Gastroesophageal sphincter (tissue), 4 donors: ENCODE data around the gene CUBN. TPM values are rescaled to one million over a fixed set of nuclear protein-coding genes. Genes with fewer than 3 reads are reported as not detected.
"Not testable (repeated sequence)": the region's sequence is repeated elsewhere in the genome, so short reads cannot be mapped to it uniquely, and the experiment has no call there.

ENCODE experiments used
- ATAC-seq: fragments of 150-250 bp; one replicate; pipeline ENCODE4 v1.9.1; 2016; ENCODE audit warnings: mild to moderate bottlenecking, moderate library complexity
- H3K27ac ChIP-seq, 4 donors: fragments of 200-600 bp; sonication (generic) in 3 of 4; 1 replicate in 3 of 4; 2 replicates in 1 of 4; pipeline ENCODE4 v1.5.1; 2016 to 2019
- H3K27me3 ChIP-seq: fragments of 200-600 bp; sonication (generic); one replicate; pipeline ENCODE4 v1.5.1; 2019
- H3K36me3 ChIP-seq, 2 donors: fragments of 200-600 bp; sonication (generic); one replicate each; pipeline ENCODE4 v1.5.1; 2019; ENCODE audit warnings: control low read depth in 1 of 2
- H3K4me1 ChIP-seq, 3 donors: fragments of 200-600 bp; sonication (generic); 1 replicate in 2 of 3; 2 replicates in 1 of 3; pipeline ENCODE4 v1.5.1; 2016 to 2019; ENCODE audit warnings: control low read depth in 2 of 3
- H3K4me3 ChIP-seq, 2 donors: fragments of 200-600 bp; sonication (generic); one replicate each; pipeline ENCODE4 v1.5.1; 2019; ENCODE audit warnings: mild to moderate bottlenecking in 1 of 2, moderate library complexity in 1 of 2
- H3K9me3 ChIP-seq, 3 donors: fragments of 200-600 bp; sonication (generic); one replicate each; pipeline ENCODE4 v1.5.1; 2017 to 2019; ENCODE audit warnings: control low read depth in 2 of 3
- EP300 ChIP-seq: sonication (generic); formaldehyde crosslinking; IDR thresholded peaks from one replicate; pipeline ENCODE4 v1.6.1; 2017; ENCODE audit warnings: antibody characterized with exemption, mild to moderate bottlenecking
- POLR2A ChIP-seq, 2 donors: fragments of 450-650 bp; IDR thresholded peaks; one replicate each; pipeline ENCODE4 v1.6.1; 2017; ENCODE audit warnings: antibody characterized with exemption in 2 of 2, mild to moderate bottlenecking in 2 of 2, moderate library complexity in 1 of 2
- POLR2AphosphoS5 ChIP-seq: sonication (generic); formaldehyde crosslinking; IDR thresholded peaks from one replicate; pipeline ENCODE4 v1.6.1; 2017; ENCODE audit warnings: antibody characterized with exemption
- WGBS, 2 donors: methylation state at CpG; one replicate each; pipeline ENCODE4 v1.1.5; 2018; ENCODE audit warnings: low coverage in 1 of 2; 5-methylcytosine and 5-hydroxymethylcytosine counted together
- total RNA-seq, 4 donors: library from RNA; depleted of rRNA; stranded (reverse); fragments of >200 nt; gene quantifications; one replicate each; pipeline ENCODE4 v1.1.0, GENCODE V29; 2016
- TF ChIP-seq, protein P1 (sequence below), 4 experiments: fragments of 200-600 bp in 2 of 4; fragments of 450-650 bp in 2 of 4; sonication (generic) in 1 of 4; IDR thresholded peaks; one replicate each; pipeline ENCODE4 v1.5.1; 2017 to 2019; ENCODE audit warnings: antibody characterized with exemption in 4 of 4, mild to moderate bottlenecking in 2 of 4, moderate library complexity in 2 of 4

Gene CUBN
- total RNA-seq, 4 donors from 2014 or later = 0.37 to 2.8 (median 1.6) TPM

GRCh38 chr10:17119845-17120244 lies 9.8 kb downstream of the CUBN start:
- TF ChIP-seq, protein P1, sequence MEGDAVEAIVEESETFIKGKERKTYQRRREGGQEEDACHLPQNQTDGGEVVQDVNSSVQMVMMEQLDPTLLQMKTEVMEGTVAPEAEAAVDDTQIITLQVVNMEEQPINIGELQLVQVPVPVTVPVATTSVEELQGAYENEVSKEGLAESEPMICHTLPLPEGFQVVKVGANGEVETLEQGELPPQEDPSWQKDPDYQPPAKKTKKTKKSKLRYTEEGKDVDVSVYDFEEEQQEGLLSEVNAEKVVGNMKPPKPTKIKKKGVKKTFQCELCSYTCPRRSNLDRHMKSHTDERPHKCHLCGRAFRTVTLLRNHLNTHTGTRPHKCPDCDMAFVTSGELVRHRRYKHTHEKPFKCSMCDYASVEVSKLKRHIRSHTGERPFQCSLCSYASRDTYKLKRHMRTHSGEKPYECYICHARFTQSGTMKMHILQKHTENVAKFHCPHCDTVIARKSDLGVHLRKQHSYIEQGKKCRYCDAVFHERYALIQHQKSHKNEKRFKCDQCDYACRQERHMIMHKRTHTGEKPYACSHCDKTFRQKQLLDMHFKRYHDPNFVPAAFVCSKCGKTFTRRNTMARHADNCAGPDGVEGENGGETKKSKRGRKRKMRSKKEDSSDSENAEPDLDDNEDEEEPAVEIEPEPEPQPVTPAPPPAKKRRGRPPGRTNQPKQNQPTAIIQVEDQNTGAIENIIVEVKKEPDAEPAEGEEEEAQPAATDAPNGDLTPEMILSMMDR (IDR thresholded peaks at IDR 0.05) = no peak
- TF ChIP-seq POLR2A (IDR thresholded peaks at IDR 0.05) = no peak
- TF ChIP-seq POLR2AphosphoS5 = no peak
- TF ChIP-seq EP300 = no peak
- Histone ChIP-seq H3K4me1 (no peaks in the 10 kb centered on the region), H3K36me3 (no peaks in the 10 kb centered on the region), H3K9me3 (no peaks in the 10 kb centered on the region), H3K4me3 (no peak overlapping the region), H3K27me3 (no peaks in the 10 kb centered on the region), H3K27ac (no peak overlapping the region)
- WGBS, 2 donors = 90 to 93% methylated on average over 2 to 3 of the region's 3 CpGs
- no peak for ATAC-seq

DNA sequence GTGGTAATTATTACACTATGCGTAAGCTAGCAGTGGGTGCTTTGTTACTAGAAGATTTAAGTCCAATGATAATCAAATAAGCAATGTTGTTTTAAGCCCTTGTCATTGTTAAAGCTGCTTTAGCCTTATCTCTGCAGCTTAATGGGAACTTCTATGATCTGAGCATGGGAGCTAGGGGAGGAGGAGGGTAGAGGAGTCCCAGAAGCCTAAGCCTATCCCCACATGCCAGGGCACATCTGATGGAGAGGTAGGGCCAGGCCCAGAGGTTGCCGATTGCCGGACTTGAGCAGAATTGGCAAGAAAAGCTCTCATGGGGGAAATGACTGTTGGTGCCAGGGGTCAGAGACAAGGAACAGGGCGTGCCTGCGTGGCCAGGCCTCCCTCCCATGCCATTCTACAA lies 13.4 kb downstream of the CUBN start:
- H3K4me3 ChIP-seq = no peak overlapping the region
- H3K27ac ChIP-seq = no peak overlapping the region
- no peaks in the 10 kb centered on the region for H3K36me3 ChIP-seq
- TF ChIP-seq, protein P1 (IDR thresholded peaks at IDR 0.05) = no peak
- TF ChIP-seq POLR2A (IDR thresholded peaks at IDR 0.05) (no peak), POLR2AphosphoS5 (no peak), EP300 (no peak)
- H3K27me3 ChIP-seq = no peaks in the 10 kb centered on the region
- H3K9me3 ChIP-seq = no peaks in the 10 kb centered on the region
- 75 to 83% methylated on average over 2 to 5 of the region's 5 CpGs for WGBS, 2 donors
- H3K4me1 ChIP-seq = no peaks in the 10 kb centered on the region
- ATAC-seq = peak; percentile 43

- Histone ChIP-seq H3K9me3 (no peaks in the 10 kb centered on the region), H3K27ac (no peak overlapping the region), H3K4me3 (no peak overlapping the region), H3K27me3 (no peaks in the 10 kb centered on the region), H3K4me1 (no peaks in the 10 kb centered on the region), H3K36me3 (no peaks in the 10 kb centered on the region)
- WGBS, 2 donors = 79 to 87% methylated on average over 4 to 5 of the region's 5 CpGs
- TF ChIP-seq POLR2AphosphoS5 (no peak), EP300 (no peak), POLR2A (IDR thresholded peaks at IDR 0.05) (no peak)
- TF ChIP-seq, protein P1 (IDR thresholded peaks at IDR 0.05) = no peak
- ATAC-seq = no peak
Measured at GRCh38 chr10:17115683-17116082, 13.9 kb downstream of the CUBN start.

DNA sequence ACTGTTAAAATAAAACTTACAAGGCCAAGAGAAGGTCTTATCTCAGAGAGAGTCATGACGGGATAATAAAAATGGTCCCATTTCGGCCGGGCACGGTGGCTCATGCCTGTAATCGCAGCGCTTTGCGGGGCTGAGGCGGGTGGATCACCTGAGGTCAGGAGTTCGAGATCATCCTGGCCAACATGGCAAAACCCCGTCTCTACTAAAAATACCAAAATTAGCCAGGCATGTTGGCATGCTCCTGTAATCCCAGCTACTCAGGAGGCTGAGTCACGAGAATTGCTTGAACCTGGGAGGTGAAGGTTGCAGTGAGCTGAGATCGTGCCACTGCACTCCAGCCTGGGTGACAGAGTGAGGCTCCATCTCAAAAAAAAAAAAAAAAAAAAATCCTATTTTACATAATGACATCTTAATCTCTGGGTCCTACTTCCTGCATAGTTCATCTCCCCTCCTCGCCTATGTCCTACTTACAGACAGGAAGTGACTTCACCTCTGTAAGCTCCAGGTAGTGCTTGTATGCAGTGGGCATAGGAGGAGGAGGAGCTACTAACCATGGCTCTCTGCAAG lies 14.7 kb downstream of the CUBN start:
- WGBS, 2 donors = 88 to 92% methylated on average over 10 to 13 of the region's 13 CpGs
- not testable (repeated sequence) for ATAC-seq, H3K4me1 ChIP-seq, H3K27me3 ChIP-seq, H3K27ac ChIP-seq, H3K4me3 ChIP-seq, H3K36me3 ChIP-seq, H3K9me3 ChIP-seq

GRCh38 chr10:17113889-17114540 lies 15.6 kb downstream of the CUBN start:
- no peak for TF ChIP-seq EP300
- TF ChIP-seq, protein P1 (IDR thresholded peaks at IDR 0.05) = no peak
- no peak for TF ChIP-seq POLR2A (IDR thresholded peaks at IDR 0.05)
- TF ChIP-seq POLR2AphosphoS5 = no peak
- Histone ChIP-seq H3K9me3 (no peaks in the 10 kb centered on the region), H3K27me3 (no peaks in the 10 kb centered on the region), H3K4me1 (no peaks in the 10 kb centered on the region), H3K36me3 (no peaks in the 10 kb centered on the region), H3K4me3 (no peak overlapping the region), H3K27ac (no peak overlapping the region)
- 40 to 47% methylated on average over 5 to 7 of the region's 7 CpGs for WGBS, 2 donors
- peak; percentile 74 for ATAC-seq
